ENCODE results near the gene ZFAND3.

The ZFAND3 gene

GRCh38 chr6:37792457-37793033 lies 27.0 kb upstream of the ZFAND3 start:
- no peak overlapping the region for H3K4me3 ChIP-seq (ENCODE audit: low read depth, low read length)
- H3K27ac ChIP-seq, result no peak overlapping the region
- no peak for TF ChIP-seq CTCF (IDR thresholded peaks at IDR 0.05; ENCODE audit: low read depth, low read length)
- no peak for DNase-seq
- H3K27me3 ChIP-seq (ENCODE audit: insufficient read depth, low read depth, severe bottlenecking), result no peaks in the 10 kb centered on the region
- no peaks in the 10 kb centered on the region for H3K36me3 ChIP-seq
- no peaks in the 10 kb centered on the region for H3K9me3 ChIP-seq (ENCODE audit: severe bottlenecking)

- TF ChIP-seq CTCF (IDR thresholded peaks at IDR 0.05; ENCODE audit: low read depth, low read length), result no peak
- Histone ChIP-seq H3K36me3 (no peaks in the 10 kb centered on the region), H3K4me3 (ENCODE audit: low read depth, low read length) (no peak overlapping the region), H3K27me3 (ENCODE audit: insufficient read depth, low read depth, severe bottlenecking) (no peaks in the 10 kb centered on the region), H3K9me3 (ENCODE audit: severe bottlenecking) (no peaks in the 10 kb centered on the region), H3K27ac (no peak overlapping the region)
- no peak for DNase-seq
These were observed 26.5 kb upstream of the ZFAND3 start for GRCh38 chr6:37793067-37793466.

GRCh38 chr6:37794825-37795224 lies 24.7 kb upstream of the ZFAND3 start:
- TF ChIP-seq CTCF (IDR thresholded peaks at IDR 0.05; ENCODE audit: low read depth, low read length), result no peak
- DNase-seq, result no peak

DNA sequence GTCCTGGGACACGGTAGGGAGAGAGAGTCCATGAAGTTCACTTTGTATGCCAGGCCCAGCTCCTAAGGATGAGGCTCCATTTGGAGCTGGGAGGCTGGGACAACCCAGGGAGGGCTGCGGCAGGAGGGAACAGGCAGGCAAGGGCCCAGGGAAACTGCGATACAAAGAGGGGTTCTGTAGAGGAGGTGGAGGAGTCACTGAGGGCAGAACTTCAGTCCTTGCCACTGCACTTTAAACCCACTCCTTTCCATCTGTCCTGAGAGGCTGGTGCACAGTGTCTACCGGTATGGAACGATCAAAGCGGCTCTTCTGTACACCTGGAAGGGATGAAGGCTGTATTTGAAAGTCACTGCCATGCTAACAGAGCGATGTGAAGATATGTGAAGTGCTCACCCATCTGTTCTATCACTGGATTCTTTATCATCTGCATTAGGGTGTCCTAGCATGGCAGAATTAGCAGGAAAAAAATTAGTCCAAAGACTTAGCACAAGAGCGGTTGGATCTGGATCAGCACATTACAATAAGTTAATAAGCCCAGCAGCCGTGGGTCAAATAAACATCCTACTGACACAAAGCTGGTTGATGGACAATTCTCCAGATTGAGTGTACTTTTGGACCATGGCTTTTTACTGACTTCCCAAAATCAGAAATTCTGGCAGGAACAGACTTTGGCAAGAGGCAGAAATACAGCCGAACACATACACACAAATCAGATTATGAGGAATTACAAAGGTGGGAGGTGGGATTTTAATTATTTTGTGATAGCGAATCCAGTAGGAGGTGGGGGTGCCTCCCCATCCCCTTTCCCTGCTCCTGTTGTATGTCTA lies 20.9 kb upstream of the ZFAND3 start:
- DNase-seq, result no peak
- no peak for TF ChIP-seq CTCF (IDR thresholded peaks at IDR 0.05; ENCODE audit: low read depth, low read length)
- Histone ChIP-seq H3K27ac (peak overlapping the region; percentile 3; the same call in 1 of the 2 replicates), H3K4me3 (ENCODE audit: low read depth, low read length) (no peak overlapping the region), H3K36me3 (no peaks in the 10 kb centered on the region), H3K9me3 (ENCODE audit: severe bottlenecking) (no peaks in the 10 kb centered on the region), H3K27me3 (ENCODE audit: insufficient read depth, low read depth, severe bottlenecking) (no peaks in the 10 kb centered on the region)

More at GRCh38 chr6:37794825-37795224, 24.7 kb upstream of the ZFAND3 start:
- Histone ChIP-seq H3K36me3 (no peaks in the 10 kb centered on the region), H3K27ac (no peak overlapping the region), H3K4me3 (ENCODE audit: low read depth, low read length) (no peak overlapping the region), H3K27me3 (ENCODE audit: insufficient read depth, low read depth, severe bottlenecking) (no peaks in the 10 kb centered on the region), H3K9me3 (ENCODE audit: severe bottlenecking) (no peaks in the 10 kb centered on the region)

GRCh38 chr6:37799263-37799644 lies 20.3 kb upstream of the ZFAND3 start:
- Histone ChIP-seq H3K27ac (no peak overlapping the region), H3K9me3 (ENCODE audit: severe bottlenecking) (no peaks in the 10 kb centered on the region), H3K36me3 (no peaks in the 10 kb centered on the region), H3K4me3 (ENCODE audit: low read depth, low read length) (no peak overlapping the region), H3K27me3 (ENCODE audit: insufficient read depth, low read depth, severe bottlenecking) (no peaks in the 10 kb centered on the region)
- no peak for TF ChIP-seq CTCF (IDR thresholded peaks at IDR 0.05; ENCODE audit: low read depth, low read length)
- no peak for DNase-seq

Data from WERI-Rb-1 (cell line).